ENCODE results near the gene ARRDC5. TPM values are rescaled to one million over a fixed set of nuclear protein-coding genes. Genes with fewer than 3 reads are reported as not detected.
"Not testable (repeated sequence)": the region's sequence is repeated elsewhere in the genome, so short reads cannot be mapped to it uniquely, and the experiment has no call there.

The ARRDC5 gene
- total RNA-seq, 1 experiment from 2014 or later: not detected

DNA sequence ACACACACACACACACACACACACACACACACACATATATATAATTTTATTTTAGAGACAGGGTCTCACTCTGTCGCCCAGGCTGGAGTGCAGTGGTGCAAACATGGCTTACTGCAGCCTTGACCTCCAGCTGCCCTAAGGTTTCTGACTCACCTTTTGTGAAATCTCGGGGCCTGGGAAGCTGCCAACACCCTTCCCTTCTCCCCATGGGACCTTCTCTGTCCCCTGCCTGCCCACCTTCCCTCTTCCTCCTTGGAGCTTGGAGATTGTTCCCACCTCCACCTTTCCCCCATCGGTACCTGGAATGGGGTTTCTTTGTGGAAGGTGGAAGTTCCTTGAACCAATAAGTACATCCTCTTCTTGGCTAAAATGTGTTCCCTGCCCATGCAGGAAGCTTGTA lies 6.3 kb downstream of the ARRDC5 start:
- Histone ChIP-seq H3K9ac (ENCODE audit: extremely low read depth, insufficient read length, low read length) (no peak overlapping the region), H3K27ac (ENCODE audit: insufficient read length, low read depth, low read length) (no peak overlapping the region), H2BK12ac (ENCODE audit: insufficient read length, low read depth, low read length) (no peak overlapping the region), H3K18ac (ENCODE audit: insufficient read length, low read depth, low read length) (no peak overlapping the region), H3K4me1 (ENCODE audit: insufficient read depth, low read length) (no peaks in the 10 kb centered on the region), H2BK5ac (ENCODE audit: insufficient read length, low read length) (no peak overlapping the region), H2AFZ (ENCODE audit: low read length) (no peak overlapping the region), H3K79me1 (ENCODE audit: insufficient read depth, low read depth, low read length, poor library complexity, severe bottlenecking) (no peaks in the 10 kb centered on the region), H2BK15ac (ENCODE audit: low read depth, low read length) (no peak overlapping the region), H2BK20ac (ENCODE audit: low read depth, low read length, poor library complexity, severe bottlenecking) (no peak overlapping the region), H3K56ac (ENCODE audit: insufficient read length, low read depth, low read length) (no peak overlapping the region), H3K4ac (ENCODE audit: low read depth, low read length) (no peak overlapping the region), H3T11ph (ENCODE audit: low read length) (no peak overlapping the region), H3K79me2 (ENCODE audit: insufficient read depth, low read length) (no peaks in the 10 kb centered on the region), H3K23ac (ENCODE audit: insufficient read length, low read depth, low read length) (no peak overlapping the region), H3K27me3 (ENCODE audit: insufficient read depth, low read length) (peaks cover 7% of the 10 kb centered on the region), H3K23me2 (ENCODE audit: insufficient read length, low read depth, low read length, poor library complexity, severe bottlenecking) (no peaks in the 10 kb centered on the region), H3K9me3 (ENCODE audit: control insufficient read depth, low read depth, low read length) (no peaks in the 10 kb centered on the region), H2AK5ac (ENCODE audit: insufficient read length, low read length) (no peak overlapping the region), H4K8ac (replicated peaks; ENCODE audit: insufficient read length, low read depth, low read length) (no peak overlapping the region), H4K20me1 (ENCODE audit: control insufficient read depth, insufficient read depth, insufficient read length) (no peaks in the 10 kb centered on the region), H3K14ac (ENCODE audit: insufficient read depth, low read length) (no peak overlapping the region), H4K91ac (ENCODE audit: insufficient read length, low read depth, low read length) (no peak overlapping the region), H3K4me2 (ENCODE audit: insufficient read depth, insufficient read length, low read length) (no peak overlapping the region), H4K5ac (ENCODE audit: insufficient read length, low read depth, low read length) (no peak overlapping the region), H2BK120ac (ENCODE audit: low read depth, low read length, poor library complexity, severe bottlenecking) (no peak overlapping the region)
- no CpG with 5 or more reads among the region's 3 CpGs for WGBS (ENCODE audit: extremely low coverage, insufficient read length, low lambda C conversion rate)
- no peak for DNase-seq
- H3K36me3 Mint-ChIP-seq (ENCODE audit: insufficient read depth in 1 of 3, low read depth in 3 of 3): no peaks in the 10 kb centered on the region
- no peak overlapping the region for H3K4me3 Mint-ChIP-seq
- peaks cover 0 to 2% of the 10 kb centered on the region in 2 experiments; a peak in 1 of 5 replicates for H3K9me3 Mint-ChIP-seq
- TF ChIP-seq, protein P1, sequence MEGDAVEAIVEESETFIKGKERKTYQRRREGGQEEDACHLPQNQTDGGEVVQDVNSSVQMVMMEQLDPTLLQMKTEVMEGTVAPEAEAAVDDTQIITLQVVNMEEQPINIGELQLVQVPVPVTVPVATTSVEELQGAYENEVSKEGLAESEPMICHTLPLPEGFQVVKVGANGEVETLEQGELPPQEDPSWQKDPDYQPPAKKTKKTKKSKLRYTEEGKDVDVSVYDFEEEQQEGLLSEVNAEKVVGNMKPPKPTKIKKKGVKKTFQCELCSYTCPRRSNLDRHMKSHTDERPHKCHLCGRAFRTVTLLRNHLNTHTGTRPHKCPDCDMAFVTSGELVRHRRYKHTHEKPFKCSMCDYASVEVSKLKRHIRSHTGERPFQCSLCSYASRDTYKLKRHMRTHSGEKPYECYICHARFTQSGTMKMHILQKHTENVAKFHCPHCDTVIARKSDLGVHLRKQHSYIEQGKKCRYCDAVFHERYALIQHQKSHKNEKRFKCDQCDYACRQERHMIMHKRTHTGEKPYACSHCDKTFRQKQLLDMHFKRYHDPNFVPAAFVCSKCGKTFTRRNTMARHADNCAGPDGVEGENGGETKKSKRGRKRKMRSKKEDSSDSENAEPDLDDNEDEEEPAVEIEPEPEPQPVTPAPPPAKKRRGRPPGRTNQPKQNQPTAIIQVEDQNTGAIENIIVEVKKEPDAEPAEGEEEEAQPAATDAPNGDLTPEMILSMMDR (conservative IDR thresholded peaks at IDR 0.05): no peak
- H3K27me3 Mint-ChIP-seq (ENCODE audit: low read depth): peaks cover 80% of the 10 kb centered on the region
- H3K27ac Mint-ChIP-seq: no peak overlapping the region
- H3K4me1 Mint-ChIP-seq: peaks cover 12 to 13% of the 10 kb centered on the region in 2 experiments

DNA sequence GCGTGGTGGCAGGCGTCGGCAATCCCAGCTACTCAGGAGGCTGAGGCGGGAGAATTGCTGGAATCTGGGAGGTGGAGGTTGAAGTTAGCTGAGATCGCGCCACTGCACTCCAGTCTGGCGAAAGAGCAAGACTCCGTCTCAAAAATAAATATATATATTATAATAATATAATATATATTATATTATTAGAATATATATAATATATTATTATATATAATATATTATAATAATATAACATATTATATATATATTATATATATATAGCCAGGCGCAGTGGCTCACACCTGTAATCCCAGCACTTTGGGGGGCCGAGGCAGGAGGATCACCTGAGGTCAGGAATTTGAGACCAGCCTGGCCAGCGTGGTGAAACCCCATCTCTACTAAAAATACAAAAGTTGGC lies 9.7 kb downstream of the ARRDC5 start:
- not testable (repeated sequence) for H2AK5ac ChIP-seq (ENCODE audit: insufficient read length, low read length); H3K9ac ChIP-seq (ENCODE audit: extremely low read depth, insufficient read length, low read length); H3K4me2 ChIP-seq (ENCODE audit: insufficient read depth, insufficient read length, low read length); H2BK12ac ChIP-seq (ENCODE audit: insufficient read length, low read depth, low read length); H3T11ph ChIP-seq (ENCODE audit: low read length); H3K18ac ChIP-seq (ENCODE audit: insufficient read length, low read depth, low read length); H3K9me3 ChIP-seq (ENCODE audit: control insufficient read depth, low read depth, low read length); H3K56ac ChIP-seq (ENCODE audit: insufficient read length, low read depth, low read length); H3K27ac ChIP-seq (ENCODE audit: insufficient read length, low read depth, low read length); H3K79me1 ChIP-seq (ENCODE audit: insufficient read depth, low read depth, low read length, poor library complexity, severe bottlenecking); H3K27me3 ChIP-seq (ENCODE audit: insufficient read depth, low read length); H2AFZ ChIP-seq (ENCODE audit: low read length); H3K79me2 ChIP-seq (ENCODE audit: insufficient read depth, low read length); DNase-seq; H4K5ac ChIP-seq (ENCODE audit: insufficient read length, low read depth, low read length); H2BK15ac ChIP-seq (ENCODE audit: low read depth, low read length); H2BK5ac ChIP-seq (ENCODE audit: insufficient read length, low read length); H4K20me1 ChIP-seq (ENCODE audit: control insufficient read depth, insufficient read depth, insufficient read length); H3K9me3 Mint-ChIP-seq; H3K4me3 Mint-ChIP-seq; H3K14ac ChIP-seq (ENCODE audit: insufficient read depth, low read length); H3K4ac ChIP-seq (ENCODE audit: low read depth, low read length); H3K27ac Mint-ChIP-seq; H3K4me1 ChIP-seq (ENCODE audit: insufficient read depth, low read length); H3K36me3 Mint-ChIP-seq (ENCODE audit: insufficient read depth in 1 of 3, low read depth in 3 of 3); H3K23me2 ChIP-seq (ENCODE audit: insufficient read length, low read depth, low read length, poor library complexity, severe bottlenecking); H4K91ac ChIP-seq (ENCODE audit: insufficient read length, low read depth, low read length); H3K23ac ChIP-seq (ENCODE audit: insufficient read length, low read depth, low read length); H2BK120ac ChIP-seq (ENCODE audit: low read depth, low read length, poor library complexity, severe bottlenecking); H4K8ac ChIP-seq (replicated peaks; ENCODE audit: insufficient read length, low read depth, low read length); H2BK20ac ChIP-seq (ENCODE audit: low read depth, low read length, poor library complexity, severe bottlenecking)
- H3K4me1 Mint-ChIP-seq: peaks cover 12 to 15% of the 10 kb centered on the region in 2 experiments
- no CpG with 5 or more reads among the region's 11 CpGs for WGBS (ENCODE audit: extremely low coverage, insufficient read length, low lambda C conversion rate)
- H3K27me3 Mint-ChIP-seq (ENCODE audit: low read depth): peaks cover 79% of the 10 kb centered on the region

Measured in H9 (cell line).